ENCODE results near the gene HOXA9. TPM values are rescaled to one million over a fixed set of nuclear protein-coding genes. Genes with fewer than 3 reads are reported as not detected.

HOXA9 gene
- total and polyA plus RNA-seq, 10 of the 15 experiments (the other 5 are each of a cell fraction or from before 2014, with no cell fraction given) = not detected

DNA sequence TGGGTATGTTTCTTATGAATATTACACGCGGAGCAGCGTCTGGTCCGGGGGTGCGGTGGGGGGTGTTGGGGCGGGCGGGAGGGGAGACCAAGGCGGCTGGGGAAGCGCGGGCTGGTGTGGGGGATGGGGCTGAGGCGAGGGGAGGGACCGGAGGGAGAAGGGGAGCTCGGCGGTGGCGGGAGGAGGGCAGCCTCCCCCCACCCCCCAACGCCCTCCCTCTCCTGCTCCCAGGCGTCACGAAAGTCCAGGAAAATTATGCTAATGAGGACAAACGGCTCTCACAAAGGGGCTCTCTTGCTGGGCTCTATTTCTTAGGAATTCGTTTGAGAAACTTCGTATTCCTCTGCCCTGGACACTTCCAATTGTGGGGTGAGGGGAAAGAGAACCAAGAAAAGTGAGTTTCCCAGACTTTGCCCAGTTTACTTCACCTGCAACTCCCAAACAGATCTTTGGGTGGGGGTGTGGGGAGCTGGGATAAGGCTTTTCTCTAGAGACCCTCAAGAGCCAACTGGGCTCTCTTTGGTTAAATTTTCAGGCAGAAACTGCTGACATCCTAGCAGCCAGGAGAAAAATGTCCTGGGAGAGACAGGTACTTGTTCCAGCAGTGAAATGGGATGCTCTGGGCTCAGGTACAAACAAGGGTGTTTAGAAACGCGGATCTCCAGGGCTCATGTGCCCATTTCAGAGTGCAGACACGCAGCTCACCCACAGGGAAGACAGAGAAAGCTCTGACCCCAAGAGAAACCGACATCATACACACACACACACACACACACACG lies 51.2 kb downstream of the HOXA9 start:
- H2AFZ ChIP-seq (ENCODE audit: control insufficient read depth, low read depth, low read length) = no peak overlapping the region
- H3K4me2 ChIP-seq (ENCODE audit: control insufficient read depth, insufficient read depth) = no peak overlapping the region
- no peaks in the 10 kb centered on the region for H3K27me3 ChIP-seq (replicated peaks in 1 of 2; ENCODE audit: control insufficient read depth in 2 of 2, insufficient read depth in 2 of 2, low read length in 1 of 2)
- ChIA-PET CTCF (no interaction called here), SMC1A (ENCODE audit: uncharacterized antibody, unreplicated experiment) (no interaction called here), RAD21 (ENCODE audit: unreplicated experiment) (interaction anchor here (1.4 kb wide), 1 partner anchor 260 kb away, joined by 3 read pairs; no protein-coding TSS in a partner anchor), POLR2A (no interaction called here)
- H3K36me3 ChIP-seq (ENCODE audit: control insufficient read depth in 2 of 2, insufficient read depth in 2 of 2, low read length in 1 of 2) = no peaks in the 10 kb centered on the region
- no peaks in the 10 kb centered on the region; the same call in 1 of the 2 replicates for H4K20me1 ChIP-seq (ENCODE audit: control insufficient read depth, insufficient read depth)
- H3K9me3 ChIP-seq (replicated peaks; ENCODE audit: control insufficient read depth, insufficient read depth, low read length) = no peaks in the 10 kb centered on the region
- 27% methylated on average over 10 of the region's 26 CpGs for WGBS (ENCODE audit: insufficient coverage, insufficient replicate concordance, low lambda C conversion rate, missing lambda C conversion rate)
- H3K27ac ChIP-seq (ENCODE audit: control insufficient read depth, insufficient read depth) = no peak overlapping the region
- no peak for DNase-seq (ENCODE audit: low read depth, low spot score)
- no TSS peak for BruUV-seq (replicated peaks)
- H3K79me2 ChIP-seq (ENCODE audit: control insufficient read depth, insufficient read depth, low read length) = no peaks in the 10 kb centered on the region
- in situ Hi-C loops (cut with MboI) (no loop called here), intact Hi-C loops (cut with micrococcal nuclease; ENCODE audit: unreplicated experiment) (no loop called here)
- H3K9ac ChIP-seq (ENCODE audit: control insufficient read depth, insufficient read depth, low read length) = no peak overlapping the region
- H3K4me3 ChIP-seq = no peak overlapping the region
- no peak for TF ChIP-seq FOXK2 (IDR thresholded peaks at IDR 0.05)
- no peak for TF ChIP-seq PAX5 (IDR thresholded peaks at IDR 0.05; ENCODE audit: borderline replicate concordance, low read depth, low read length)
- TF ChIP-seq BRCA1 (IDR thresholded peaks at IDR 0.05; ENCODE audit: low read depth, low read length) = no peak
- TF ChIP-seq, protein P1, sequence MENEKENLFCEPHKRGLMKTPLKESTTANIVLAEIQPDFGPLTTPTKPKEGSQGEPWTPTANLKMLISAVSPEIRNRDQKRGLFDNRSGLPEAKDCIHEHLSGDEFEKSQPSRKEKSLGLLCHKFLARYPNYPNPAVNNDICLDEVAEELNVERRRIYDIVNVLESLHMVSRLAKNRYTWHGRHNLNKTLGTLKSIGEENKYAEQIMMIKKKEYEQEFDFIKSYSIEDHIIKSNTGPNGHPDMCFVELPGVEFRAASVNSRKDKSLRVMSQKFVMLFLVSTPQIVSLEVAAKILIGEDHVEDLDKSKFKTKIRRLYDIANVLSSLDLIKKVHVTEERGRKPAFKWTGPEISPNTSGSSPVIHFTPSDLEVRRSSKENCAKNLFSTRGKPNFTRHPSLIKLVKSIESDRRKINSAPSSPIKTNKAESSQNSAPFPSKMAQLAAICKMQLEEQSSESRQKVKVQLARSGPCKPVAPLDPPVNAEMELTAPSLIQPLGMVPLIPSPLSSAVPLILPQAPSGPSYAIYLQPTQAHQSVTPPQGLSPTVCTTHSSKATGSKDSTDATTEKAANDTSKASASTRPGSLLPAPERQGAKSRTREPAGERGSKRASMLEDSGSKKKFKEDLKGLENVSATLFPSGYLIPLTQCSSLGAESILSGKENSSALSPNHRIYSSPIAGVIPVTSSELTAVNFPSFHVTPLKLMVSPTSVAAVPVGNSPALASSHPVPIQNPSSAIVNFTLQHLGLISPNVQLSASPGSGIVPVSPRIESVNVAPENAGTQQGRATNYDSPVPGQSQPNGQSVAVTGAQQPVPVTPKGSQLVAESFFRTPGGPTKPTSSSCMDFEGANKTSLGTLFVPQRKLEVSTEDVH (IDR thresholded peaks at IDR 0.05; ENCODE audit: low read depth, partially characterized antibody) = no peak
- TF ChIP-seq YY1 (IDR thresholded peaks at IDR 0.05; ENCODE audit: low read depth, low read length) = no peak
- TF ChIP-seq ZZZ3 (IDR thresholded peaks at IDR 0.05; ENCODE audit: control insufficient read depth, insufficient read length, low read depth) = no peak
- no peak for TF ChIP-seq SREBF1 (IDR thresholded peaks at IDR 0.05; ENCODE audit: low read length)
- TF ChIP-seq FOXM1 (IDR thresholded peaks at IDR 0.05; ENCODE audit: low read depth, low read length) = no peak
- TF ChIP-seq ZNF622 (IDR thresholded peaks at IDR 0.05) = no peak
- TF ChIP-seq NR2C1 (IDR thresholded peaks at IDR 0.05) = no peak
- TF ChIP-seq JUNB (IDR thresholded peaks at IDR 0.05) = no peak
- no peak for TF ChIP-seq ZNF24 (IDR thresholded peaks at IDR 0.05)
- TF ChIP-seq, protein P2, sequence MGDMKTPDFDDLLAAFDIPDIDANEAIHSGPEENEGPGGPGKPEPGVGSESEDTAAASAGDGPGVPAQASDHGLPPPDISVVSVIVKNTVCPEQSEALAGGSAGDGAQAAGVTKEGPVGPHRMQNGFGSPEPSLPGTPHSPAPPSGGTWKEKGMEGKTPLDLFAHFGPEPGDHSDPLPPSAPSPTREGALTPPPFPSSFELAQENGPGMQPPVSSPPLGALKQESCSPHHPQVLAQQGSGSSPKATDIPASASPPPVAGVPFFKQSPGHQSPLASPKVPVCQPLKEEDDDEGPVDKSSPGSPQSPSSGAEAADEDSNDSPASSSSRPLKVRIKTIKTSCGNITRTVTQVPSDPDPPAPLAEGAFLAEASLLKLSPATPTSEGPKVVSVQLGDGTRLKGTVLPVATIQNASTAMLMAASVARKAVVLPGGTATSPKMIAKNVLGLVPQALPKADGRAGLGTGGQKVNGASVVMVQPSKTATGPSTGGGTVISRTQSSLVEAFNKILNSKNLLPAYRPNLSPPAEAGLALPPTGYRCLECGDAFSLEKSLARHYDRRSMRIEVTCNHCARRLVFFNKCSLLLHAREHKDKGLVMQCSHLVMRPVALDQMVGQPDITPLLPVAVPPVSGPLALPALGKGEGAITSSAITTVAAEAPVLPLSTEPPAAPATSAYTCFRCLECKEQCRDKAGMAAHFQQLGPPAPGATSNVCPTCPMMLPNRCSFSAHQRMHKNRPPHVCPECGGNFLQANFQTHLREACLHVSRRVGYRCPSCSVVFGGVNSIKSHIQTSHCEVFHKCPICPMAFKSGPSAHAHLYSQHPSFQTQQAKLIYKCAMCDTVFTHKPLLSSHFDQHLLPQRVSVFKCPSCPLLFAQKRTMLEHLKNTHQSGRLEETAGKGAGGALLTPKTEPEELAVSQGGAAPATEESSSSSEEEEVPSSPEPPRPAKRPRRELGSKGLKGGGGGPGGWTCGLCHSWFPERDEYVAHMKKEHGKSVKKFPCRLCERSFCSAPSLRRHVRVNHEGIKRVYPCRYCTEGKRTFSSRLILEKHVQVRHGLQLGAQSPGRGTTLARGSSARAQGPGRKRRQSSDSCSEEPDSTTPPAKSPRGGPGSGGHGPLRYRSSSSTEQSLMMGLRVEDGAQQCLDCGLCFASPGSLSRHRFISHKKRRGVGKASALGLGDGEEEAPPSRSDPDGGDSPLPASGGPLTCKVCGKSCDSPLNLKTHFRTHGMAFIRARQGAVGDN (IDR thresholded peaks at IDR 0.05) = no peak
- TF ChIP-seq SUZ12 (IDR thresholded peaks at IDR 0.05; ENCODE audit: unreplicated experiment) = no peak
- no peak for TF ChIP-seq FOS (IDR thresholded peaks at IDR 0.05; ENCODE audit: borderline replicate concordance, extremely low read depth, insufficient read length)
- TF ChIP-seq CBX5 (IDR thresholded peaks at IDR 0.05; ENCODE audit: low read depth) = no peak
- ATAC-seq = no peak
- FAIRE-seq = no peak
- H3K4me1 ChIP-seq (ENCODE audit: control insufficient read depth, insufficient read depth, low read length) = no peaks in the 10 kb centered on the region

All from GM12878 (cell line).